Effector CD8-positive, alpha-beta T cell (primary cell): ENCODE results near the gene OR4D11.
"Not testable (repeated sequence)": the region's sequence is repeated elsewhere in the genome, so short reads cannot be mapped to it uniquely, and the experiment has no call there.

Source experiments
- DNase-seq: peaks from one replicate; lab custom pipeline; 2025; lab: John Stamatoyannopoulos, UW
- total RNA-seq, 4 experiments: gene quantifications; one replicate each; lab custom pipeline; 2026; lab: John Stamatoyannopoulos, UW

Gene OR4D11
- 0 reads per million in 4 experiments for total RNA-seq

DNA sequence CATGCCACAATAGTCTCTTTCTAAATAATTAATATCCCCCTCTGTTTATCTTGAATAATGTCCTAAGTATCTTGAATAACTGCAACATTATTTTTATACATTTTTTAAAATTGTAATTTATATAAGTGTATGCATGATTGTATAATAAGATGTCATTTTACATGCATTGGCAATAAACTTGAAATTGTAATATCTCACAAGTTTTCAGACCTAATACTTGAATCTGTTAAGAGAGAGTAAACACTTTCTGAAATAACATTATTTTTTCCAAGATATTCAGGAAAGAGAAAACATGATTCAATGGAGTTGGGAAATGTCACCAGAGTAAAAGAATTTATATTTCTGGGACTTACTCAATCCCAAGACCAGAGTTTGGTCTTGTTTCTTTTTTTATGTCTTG lies at the start of gene OR4D11:
Gene OR4D11 (plus strand): TSS at position 301 of the 400 bp plus-strand sequence. CDS start 0 bp downstream, at position 301.
- DNase-seq, result no peak

DNA sequence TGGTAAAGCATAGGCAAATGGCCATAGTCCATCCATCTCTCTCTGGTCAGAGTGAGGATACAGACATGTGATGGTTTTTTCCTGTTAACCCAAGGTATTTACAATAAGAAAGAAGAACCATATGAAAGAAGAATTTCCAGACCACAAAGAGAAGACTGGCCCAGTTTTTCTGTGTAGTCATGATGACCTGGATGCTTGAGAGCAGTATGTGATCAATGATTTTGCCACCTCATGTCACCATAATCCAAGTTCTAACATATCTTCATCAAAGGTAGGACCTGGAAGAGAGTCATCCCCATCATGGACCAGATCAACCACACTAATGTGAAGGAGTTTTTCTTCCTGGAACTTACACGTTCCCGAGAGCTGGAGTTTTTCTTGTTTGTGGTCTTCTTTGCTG lies 46.7 kb upstream of the OR4D11 start, which contains the start of gene OR4D6:
Gene OR4D6 (plus strand): TSS at position 301 of the 400 bp plus-strand sequence. CDS start 0 bp downstream, at position 301.
- DNase-seq, result no peak

DNA sequence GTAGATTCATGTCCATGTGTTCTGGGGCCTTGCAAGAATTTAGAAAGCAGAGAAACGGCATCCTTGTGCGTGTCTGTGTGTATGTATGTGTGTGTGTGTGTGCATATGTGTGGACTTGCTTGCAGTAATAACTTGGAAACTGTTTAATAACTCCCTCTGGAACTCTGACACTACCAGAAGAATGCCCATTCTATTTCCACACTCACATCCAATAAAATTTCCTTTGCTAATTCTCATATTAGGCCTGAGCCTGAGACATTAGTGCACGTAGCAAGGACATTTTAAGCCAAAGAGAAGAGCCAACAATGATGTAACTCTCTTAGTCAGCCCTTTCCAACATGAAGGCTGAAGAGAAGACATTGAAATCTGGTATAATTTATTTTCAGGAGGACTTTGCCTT lies 43.5 kb upstream of the OR4D11 start:
- no peak for DNase-seq

DNA sequence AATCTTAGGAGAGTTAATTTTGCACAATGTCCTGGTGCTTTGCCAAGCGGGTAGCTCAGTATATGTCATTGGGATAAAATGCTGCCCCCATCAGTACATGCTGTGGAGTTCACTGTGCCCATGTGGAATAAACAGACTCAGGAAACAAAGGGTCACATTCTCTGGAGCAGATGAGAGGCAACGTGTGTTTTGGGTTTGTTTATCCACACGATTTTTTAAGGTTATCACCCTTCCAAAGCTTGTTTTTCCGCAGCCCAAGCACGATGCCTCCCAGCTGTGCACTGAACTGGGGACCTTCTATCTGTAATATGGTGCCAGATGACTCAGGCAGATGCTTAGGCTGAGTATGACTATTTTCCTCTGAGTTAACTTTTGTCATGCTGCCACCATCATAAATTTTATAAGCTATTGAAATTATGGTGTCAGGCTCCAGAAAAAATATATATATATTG lies 40.2 kb upstream of the OR4D11 start:
- DNase-seq, result no peak

DNA sequence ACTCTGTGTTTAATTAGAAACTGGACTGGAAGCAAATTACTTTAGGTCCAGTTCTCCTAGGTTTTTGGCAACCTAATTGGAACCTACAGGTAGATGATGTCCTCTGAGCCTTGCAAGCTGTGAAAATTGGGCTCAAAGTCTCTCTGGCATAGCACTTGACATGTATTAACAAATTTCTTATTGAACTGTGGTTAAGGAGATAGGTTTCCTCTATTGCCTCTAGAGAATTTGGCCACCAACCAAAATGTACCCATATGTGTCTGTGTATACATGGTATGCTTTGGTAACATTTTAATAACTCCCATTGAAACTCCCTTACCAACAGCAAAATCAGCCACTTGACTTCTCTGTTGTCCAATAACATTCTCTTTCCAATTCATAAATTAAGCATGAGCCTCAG lies 30.4 kb upstream of the OR4D11 start, which contains the start of gene OR4D10:
Gene OR4D10 (plus strand): TSS at position 301 of the 400 bp plus-strand sequence. CDS start 4,115 bp downstream, outside the sequence.
- no peak for DNase-seq

DNA sequence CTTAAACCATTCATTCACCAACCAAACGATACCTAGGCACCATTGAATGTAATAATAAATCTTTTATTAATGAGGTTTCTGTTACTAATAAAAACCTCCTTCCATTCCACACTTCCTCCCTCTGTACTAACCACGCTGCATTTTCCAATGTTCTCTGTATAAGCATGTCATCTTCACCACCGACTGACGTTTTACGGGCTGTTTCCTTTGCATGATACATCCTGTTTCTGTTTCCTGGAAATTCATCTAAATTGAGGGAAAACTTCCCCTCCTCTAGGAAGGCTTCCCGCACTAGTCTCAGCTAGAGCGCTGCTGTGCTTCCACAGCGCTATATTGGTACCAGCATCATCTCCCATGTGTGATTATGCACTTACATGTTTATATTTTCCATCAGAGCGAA lies 28.2 kb upstream of the OR4D11 start:
- no peak for DNase-seq

DNA sequence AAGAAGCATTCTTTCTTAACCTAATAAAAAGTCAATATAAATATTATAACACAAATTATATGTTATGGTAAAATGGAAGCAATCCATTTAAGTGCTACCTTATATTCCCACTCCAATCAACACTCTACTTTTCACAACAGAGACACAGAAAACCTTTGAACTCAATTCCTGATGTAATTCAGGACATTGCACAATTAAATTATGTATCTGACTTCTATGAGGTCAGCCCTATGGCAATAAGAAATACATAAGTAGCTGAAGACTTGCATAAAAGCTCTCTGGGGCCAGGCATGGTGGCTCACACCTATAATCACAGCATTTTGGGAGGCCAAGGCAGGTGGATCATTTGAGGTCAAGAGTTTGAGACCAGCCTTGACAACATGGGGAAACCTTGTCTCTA lies 23.5 kb upstream of the OR4D11 start:
- DNase-seq, result no peak

DNA sequence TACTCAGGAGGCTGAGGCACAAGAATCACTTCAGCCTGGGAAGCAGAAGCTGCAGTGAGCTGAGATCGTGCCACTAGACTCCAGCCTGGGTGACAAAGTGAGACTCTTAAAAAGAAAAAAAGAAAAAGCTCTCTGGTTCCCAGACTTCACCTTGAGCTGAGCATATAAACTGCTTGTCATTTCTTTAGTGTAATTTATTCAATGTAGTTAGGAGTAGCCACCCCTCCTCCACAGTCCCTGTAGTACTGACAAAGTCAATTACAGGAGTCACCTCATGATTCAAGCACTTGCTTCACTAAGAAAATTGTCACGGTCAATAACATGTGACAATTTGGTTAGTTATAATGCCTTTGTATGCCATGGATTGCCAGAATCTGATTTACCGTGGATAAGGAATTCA lies 23.0 kb upstream of the OR4D11 start:
- DNase-seq, result no peak

DNA sequence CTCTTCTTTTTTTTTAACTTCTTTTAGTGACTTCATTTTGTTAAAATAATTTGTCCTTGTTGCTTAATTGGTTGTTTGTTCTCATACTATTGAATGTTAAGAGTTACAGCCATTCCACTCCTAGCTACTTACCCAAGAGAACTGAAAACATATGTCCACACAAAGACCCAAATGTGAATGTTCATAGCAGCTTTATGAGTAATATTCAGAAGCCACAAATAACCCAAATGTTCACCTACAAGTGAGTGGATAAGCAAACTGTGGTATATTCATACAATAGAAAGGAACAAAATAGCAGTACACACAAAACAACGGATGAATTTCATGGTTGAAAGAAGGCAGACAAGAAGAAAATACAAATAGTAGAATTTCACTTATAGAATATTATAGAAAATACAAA lies 1.4 kb upstream of the OR4D11 start:
- DNase-seq, result no peak

DNA sequence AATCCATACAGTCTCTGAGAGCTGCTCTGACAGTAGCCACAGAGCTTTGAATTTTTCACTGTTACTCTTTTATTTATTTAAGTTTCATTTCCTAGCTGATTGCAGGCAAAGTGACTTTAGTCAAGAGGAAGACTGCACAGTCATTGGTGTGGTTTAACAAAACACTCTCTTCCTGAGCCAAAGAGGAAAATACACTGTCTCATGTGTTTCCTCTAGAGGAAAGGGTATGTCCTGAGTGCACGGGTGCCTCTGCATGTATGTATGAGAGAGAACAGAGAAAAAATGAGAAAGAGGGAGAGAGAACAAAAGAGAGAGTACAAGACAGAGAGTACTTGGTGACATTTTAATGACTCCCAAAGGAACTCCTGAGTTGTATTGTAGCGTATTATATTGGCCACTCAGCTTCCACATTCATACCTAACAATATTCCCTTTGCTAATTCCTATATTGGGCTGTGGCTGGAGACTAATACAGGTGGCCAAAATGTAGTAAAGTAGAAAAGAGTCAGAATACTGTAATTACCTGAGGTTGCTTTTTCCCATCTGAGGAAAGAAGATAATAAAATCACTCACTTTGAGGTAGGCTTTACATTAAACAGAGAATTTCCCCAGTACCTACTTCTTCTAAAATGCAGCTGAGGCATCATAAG lies 7.7 kb downstream of the OR4D11 start, which contains the start of gene OR4D9:
Gene OR4D9 (plus strand): TSS at position 599 of the 649 bp plus-strand sequence. CDS start 3,374 bp downstream, outside the sequence.
- no peak for DNase-seq

DNA sequence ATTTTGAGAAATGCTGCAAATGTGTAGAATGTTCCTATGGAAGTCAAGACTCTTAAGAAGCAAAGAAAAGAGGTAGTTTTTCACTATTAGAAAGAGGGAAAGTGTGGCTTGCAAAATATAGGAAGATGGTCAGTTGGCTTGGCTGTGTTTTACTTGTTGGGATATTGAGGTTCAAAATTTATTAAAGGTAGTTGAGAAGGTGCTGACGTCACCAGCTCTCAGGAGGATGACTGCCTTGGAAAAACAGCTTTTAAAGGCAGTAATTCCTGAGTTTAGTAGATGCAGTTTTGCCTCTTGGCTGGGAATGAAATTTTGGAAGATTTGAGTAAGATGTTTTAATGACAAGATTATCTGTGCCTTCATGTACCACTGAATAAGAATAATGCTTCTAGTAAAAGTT lies 8.3 kb downstream of the OR4D11 start:
- no peak for DNase-seq

DNA sequence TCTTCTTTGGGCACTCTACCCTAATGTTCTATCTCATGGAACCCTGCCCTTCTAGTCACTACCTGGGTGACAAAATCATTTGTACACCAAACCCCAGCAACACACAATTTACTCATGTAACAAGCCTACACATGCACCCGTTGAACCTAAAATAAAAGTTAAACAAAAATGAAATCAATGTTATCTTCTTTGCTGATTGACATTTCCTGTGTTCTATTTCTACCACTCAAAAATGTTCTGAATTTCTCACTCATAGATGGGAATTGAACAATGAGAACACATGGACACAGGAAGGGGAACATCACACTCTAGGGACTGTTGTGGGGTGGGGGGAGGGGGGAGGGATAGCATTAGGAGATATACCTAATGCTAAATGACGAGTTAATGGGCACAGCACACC lies 16.8 kb downstream of the OR4D11 start:
- DNase-seq, result not testable (repeated sequence)

DNA sequence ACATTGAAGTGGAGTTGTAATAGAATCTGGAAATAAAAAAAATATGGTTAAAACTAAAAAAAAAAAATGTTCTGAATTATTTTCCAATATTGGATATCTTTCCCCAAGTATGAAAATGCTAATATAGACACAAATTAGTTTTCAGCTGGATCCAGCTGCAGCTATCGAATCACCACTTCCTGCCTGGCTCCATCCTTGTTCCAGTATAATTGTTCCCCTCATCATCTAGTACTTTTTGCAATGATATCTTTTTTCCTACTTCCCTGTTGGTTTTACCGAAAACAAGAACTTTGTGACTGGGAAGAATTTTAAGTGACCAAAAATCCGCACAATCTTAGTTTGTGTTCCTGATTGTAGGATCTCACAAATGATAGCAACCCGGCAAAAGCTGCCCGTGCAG lies 17.4 kb downstream of the OR4D11 start:
- no peak for DNase-seq

DNA sequence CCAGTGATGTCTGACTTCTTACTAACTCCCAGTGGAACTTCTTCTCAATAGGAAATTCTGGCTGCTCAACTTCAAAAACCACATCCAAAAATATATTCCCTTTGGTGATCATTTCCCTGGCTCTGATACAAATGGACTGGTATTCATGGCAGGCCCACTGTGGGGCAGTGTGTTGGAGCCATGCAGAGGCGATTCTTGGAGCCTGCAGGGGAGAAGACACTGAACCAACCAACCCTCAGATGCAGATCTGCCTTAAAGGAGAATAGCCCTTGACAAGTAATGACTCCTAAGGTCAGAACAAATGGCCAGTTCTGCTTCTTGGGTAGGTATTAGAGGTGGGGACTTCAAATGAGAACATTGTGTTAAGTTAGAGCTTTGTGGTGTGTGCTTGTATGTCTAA lies 20.2 kb downstream of the OR4D11 start:
- DNase-seq, result no peak

DNA sequence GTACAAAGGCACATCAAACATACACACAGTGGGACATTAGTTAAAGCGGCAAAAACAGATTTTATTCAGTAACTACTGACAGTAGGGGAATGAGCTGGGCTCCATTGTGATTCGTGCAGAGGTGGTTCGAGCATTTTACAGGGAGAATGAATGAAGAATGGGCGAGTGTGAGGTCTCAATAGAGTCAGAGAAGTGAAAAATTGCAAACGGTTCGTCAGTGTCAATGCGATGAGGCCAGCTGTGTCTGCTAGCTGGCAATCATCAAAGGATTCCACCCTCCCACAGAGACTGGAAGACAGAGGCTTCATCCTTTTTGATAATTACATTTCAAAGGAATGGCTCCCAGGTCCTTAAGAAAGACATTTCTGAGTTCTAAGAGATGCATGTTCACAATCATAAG lies 25.3 kb downstream of the OR4D11 start:
- DNase-seq, result no peak

DNA sequence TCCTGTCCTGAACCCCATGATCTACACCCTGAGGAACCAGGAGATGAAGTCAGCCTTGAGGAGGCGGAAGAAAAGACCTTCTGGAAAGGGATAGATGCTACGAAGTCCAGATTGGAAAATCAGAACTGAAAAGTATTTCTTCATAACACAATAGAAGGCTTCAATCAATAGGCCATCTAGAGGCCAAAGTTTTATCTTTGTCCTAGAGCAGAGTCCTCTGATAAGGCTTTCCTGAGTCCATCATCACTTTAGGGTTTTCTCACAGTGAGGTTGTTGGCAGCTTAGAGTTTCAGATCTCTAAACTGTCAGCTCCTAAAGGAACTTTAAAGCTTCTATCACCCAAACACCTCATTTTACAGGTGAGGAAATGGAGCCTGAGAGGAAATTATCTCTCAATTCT lies 29.2 kb downstream of the OR4D11 start:
- no peak for DNase-seq

DNA sequence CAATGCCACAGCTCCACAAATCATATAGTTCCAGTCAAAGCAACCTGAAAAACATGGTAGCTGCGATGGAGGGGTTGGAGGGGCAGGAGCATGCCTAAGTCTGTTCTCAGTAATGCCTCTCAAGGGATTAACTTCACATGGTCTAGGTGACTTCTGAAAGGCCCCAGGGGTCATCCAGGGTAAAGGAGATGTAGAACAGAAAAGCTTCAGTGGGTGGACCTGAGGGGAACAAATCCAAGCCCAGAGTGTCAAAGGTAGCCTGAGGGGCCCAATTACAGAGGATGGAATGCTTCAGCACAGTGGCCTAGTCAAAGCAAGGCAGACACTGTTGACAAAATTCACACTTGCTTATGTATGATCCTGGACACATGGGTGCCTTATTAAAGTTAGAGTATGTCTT lies 31.3 kb downstream of the OR4D11 start:
- DNase-seq, result no peak

DNA sequence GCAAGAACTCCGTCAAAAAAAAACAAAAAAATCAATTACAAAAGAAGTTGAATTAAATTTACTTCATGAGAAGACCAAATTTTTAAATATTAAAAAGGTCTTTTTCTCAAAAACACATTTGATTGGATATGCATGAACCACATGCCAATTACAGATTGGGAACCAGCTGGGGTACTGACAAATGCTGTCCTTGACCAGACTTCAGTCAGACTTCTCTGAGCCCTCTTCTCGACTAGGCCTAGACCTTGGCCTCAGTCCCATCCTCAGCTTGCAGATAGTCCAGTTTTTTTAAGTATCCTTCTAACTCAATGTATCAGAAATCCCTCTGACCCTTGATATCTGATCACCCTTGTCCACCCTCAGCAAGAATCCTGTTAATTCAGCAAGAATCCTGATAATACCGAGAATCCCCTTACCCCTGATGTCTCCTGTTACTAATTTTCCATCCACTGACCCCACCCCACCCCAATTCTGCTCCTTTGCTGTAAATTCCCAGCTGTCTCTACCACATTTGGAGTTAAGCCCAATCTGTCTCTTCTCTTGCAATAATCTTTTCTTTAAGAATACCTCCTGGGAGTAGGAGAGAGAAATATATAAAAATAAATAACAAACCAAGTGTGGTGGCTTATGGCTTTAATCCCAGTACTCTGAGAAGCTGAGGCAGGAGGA lies 38.9 kb downstream of the OR4D11 start:
- no peak for DNase-seq

DNA sequence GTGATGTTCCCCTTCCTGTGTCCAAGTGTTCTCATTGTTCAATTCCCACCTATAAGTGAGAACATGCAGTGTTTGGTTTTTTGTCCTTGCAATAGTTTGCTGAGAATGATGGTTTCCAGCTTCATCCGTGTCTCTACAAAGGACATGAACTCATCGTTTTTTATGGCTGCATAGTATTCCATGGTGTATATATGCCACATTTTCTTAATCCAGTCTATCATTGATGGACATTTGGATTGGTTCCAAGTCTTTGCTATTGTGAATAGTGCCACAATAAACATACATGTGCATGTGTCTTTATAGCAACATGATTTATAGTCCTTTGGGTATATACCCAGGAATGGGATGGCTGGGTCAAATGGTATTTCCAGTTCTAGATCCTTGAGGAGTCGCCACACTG lies 40.3 kb downstream of the OR4D11 start:
- not testable (repeated sequence) for DNase-seq

DNA sequence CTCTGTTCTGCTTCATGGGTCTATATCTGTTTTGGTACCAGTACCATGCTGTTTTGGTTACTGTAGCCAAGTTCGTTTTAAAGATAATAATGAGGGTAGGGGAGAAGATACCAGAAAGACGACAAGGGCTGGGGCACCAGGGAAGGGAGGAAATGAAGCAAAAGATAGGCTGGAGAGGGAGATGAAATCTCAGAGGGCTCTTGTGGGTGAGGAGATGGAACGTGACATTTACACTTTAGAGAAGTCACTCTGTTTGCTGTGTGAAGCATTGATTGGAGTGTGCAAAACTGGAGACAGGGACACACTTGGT lies 41.4 kb downstream of the OR4D11 start:
- DNase-seq, result no peak

DNA sequence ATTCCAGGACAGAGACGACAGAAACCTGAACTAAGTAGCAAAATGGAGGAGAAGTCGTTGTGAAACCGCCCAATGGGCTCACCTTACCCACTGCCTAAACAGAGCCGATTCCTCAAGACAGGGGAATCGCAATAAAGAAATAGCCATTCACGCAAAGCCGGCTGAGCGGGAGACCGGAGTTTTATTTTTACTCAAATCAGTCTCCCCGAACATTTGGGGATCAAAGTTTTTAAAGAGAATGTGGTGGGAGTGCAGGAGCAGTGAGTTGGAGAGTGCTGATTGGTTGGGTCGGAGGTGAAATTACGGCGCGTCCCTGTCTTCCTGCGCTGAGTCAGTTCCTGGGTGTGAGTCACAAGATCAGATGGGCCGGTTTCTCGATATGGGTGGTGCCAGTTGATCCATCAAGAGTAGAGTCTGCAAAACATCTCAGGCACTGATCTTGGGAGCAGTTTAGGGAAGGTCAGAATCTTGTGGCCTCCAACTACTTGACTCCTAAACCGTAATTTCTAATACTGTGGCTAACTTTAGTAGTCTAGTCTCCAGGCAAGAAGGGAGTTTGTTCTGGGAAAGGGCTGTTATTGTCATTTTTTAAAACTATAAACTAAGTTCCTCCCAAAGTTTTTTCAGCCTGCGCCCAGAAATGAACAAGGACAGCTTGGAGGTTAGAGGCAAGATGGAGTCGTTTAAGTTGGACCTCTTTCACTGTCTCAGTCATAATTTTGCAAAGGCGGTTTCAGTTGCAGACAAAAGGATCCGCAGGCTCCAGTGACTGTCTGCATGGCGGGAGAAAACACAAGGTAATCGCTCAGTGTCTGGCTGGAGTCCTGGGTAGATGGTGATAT lies 42.0 kb downstream of the OR4D11 start:
- DNase-seq, result no peak

DNA sequence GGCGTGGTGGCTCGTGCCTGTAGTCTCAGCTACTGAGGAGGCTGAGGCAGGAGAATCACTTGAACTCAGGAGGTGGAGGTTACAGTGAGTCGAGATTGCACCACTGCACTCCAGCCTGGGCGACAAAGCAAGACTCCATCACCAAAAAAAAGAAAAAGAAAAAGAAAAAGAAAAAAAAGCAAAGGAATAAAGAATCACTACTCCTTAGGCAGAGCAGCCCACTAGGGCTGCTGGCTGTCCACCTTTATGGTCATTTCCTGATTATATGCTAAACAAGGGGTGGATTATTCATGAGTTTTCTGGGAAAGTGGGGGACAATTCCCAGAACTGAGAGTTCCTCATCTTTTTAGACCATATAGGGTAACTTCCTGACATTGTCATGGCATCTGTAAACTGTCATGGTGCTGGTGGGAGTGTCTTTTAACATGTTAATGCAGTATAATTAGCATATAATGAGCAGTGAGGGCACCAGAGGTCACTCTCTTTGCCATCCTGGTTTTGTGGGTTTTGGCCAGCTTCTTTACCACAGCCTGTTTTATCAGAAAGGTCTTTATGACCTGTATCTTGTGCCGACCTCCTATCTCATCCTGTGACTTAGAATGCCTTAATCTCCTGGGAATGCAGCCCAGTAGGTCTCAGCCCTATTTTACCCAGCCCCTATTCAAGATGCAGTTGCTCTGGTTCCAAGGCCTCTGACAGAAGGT lies 44.4 kb downstream of the OR4D11 start:
- DNase-seq, result not testable (repeated sequence)
